Measurements from ENCODE around the gene SYT15. TPM values are rescaled to one million over a fixed set of nuclear protein-coding genes. Genes with fewer than 3 reads are reported as not detected.

Gene SYT15
- total and polyA plus RNA-seq, 2 donors (not counting 3 experiments of a cell fraction or from before 2014, with no cell fraction given) = 0.50 to 0.75 TPM

GRCh38 chr10:46536781-46537180 is 42.1 kb upstream of the SYT15 start:
- Histone ChIP-seq H2AFZ (ENCODE audit: low read depth, low read length) (no peak overlapping the region), H3K4me2 (ENCODE audit: insufficient read depth, low read length) (no peak overlapping the region), H3K9me1 (replicated peaks; ENCODE audit: control insufficient read depth, extremely low read depth, insufficient read depth, low read length) (no peaks in the 10 kb centered on the region), H3K79me2 (ENCODE audit: control insufficient read depth, insufficient read depth, low read length) (no peaks in the 10 kb centered on the region), H3K9me3 (replicated peaks; ENCODE audit: control insufficient read depth, insufficient read depth, low read length) (no peaks in the 10 kb centered on the region), H3K4me3 (replicated peaks in 1 of 3; ENCODE audit: insufficient read depth in 1 of 3, low read depth in 1 of 3, low read length in 3 of 3) (no peak overlapping the region), H4K20me1 (replicated peaks; ENCODE audit: control insufficient read depth, extremely low read depth, insufficient read depth, low read length) (no peaks in the 10 kb centered on the region), H3K27me3 (ENCODE audit: control insufficient read depth in 2 of 2, insufficient read depth in 2 of 2, low read length in 2 of 2) (peaks cover 3 to 6% of the 10 kb centered on the region in 2 experiments), H3K27ac (ENCODE audit: insufficient read depth, low read depth, low read length) (no peak overlapping the region), H3K9ac (replicated peaks; ENCODE audit: extremely low read depth, insufficient read depth, low read length) (no peak overlapping the region), H3K36me3 (ENCODE audit: control insufficient read depth in 2 of 2, extremely low read depth in 1 of 2, insufficient read depth in 2 of 2, low read length in 2 of 2) (no peaks in the 10 kb centered on the region), H3K4me1 (ENCODE audit: control insufficient read depth, extremely low read depth, insufficient read depth, low read length) (no peaks in the 10 kb centered on the region)
- POLR2A ChIA-PET = no interaction called here
- intact Hi-C loops (cut with micrococcal nuclease) (no loop called here), dilution Hi-C loops (cut with MboI; ENCODE audit: extremely low pct_ligation_motif_present, low sequenced_read_pairs) (no loop called here)
- no peak for FAIRE-seq
- CTCF ChIA-PET = interaction anchor here (1.4 kb wide), 1 partner anchor 9 kb away, joined by 4 read pairs; no protein-coding TSS in a partner anchor
- TF ChIP-seq POLR2AphosphoS5 (IDR thresholded peaks at IDR 0.05; ENCODE audit: insufficient read depth, low read depth, low read length) (no peak), CTCF (IDR thresholded peaks at IDR 0.05; ENCODE audit: extremely low read depth in 1 of 2, insufficient read depth in 1 of 2, low read depth in 1 of 2, low read length in 2 of 2) (no peak)
- DNase-seq (ENCODE audit: low read depth, low spot score) = no peak
- BruUV-seq (replicated peaks) = no TSS peak

- dilution Hi-C loops (cut with MboI; ENCODE audit: extremely low pct_ligation_motif_present, low sequenced_read_pairs) = no loop called here
- BruUV-seq (replicated peaks) = no TSS peak
- H3K9ac ChIP-seq (replicated peaks; ENCODE audit: extremely low read depth, insufficient read depth, low read length) = no peak overlapping the region
- H2AFZ ChIP-seq (ENCODE audit: low read depth, low read length) = no peak overlapping the region
- H3K4me2 ChIP-seq (ENCODE audit: insufficient read depth, low read length) = no peak overlapping the region
- intact Hi-C loops (cut with micrococcal nuclease) = no loop called here
- no peaks in the 10 kb centered on the region for H3K79me2 ChIP-seq (ENCODE audit: control insufficient read depth, insufficient read depth, low read length)
- H3K27me3 ChIP-seq (ENCODE audit: control insufficient read depth in 2 of 2, insufficient read depth in 2 of 2, low read length in 2 of 2) = peaks cover 0 to 6% of the 10 kb centered on the region in 2 experiments
- no peaks in the 10 kb centered on the region for H3K36me3 ChIP-seq (ENCODE audit: control insufficient read depth in 2 of 2, extremely low read depth in 1 of 2, insufficient read depth in 2 of 2, low read length in 2 of 2)
- no peak overlapping the region for H3K4me3 ChIP-seq (replicated peaks in 1 of 3; ENCODE audit: insufficient read depth in 1 of 3, low read depth in 1 of 3, low read length in 3 of 3)
- no peaks in the 10 kb centered on the region for H3K4me1 ChIP-seq (ENCODE audit: control insufficient read depth, extremely low read depth, insufficient read depth, low read length)
- DNase-seq (ENCODE audit: low read depth, low spot score) = no peak
- TF ChIP-seq MAX (IDR thresholded peaks at IDR 0.05; ENCODE audit: insufficient read depth, insufficient read length) (no peak), FOS (IDR thresholded peaks at IDR 0.05; ENCODE audit: borderline replicate concordance, insufficient read depth, low read length) (no peak), GATA2 (IDR thresholded peaks at IDR 0.05; ENCODE audit: insufficient read depth, insufficient read length, low read depth, low read length) (no peak), EZH2 (IDR thresholded peaks at IDR 0.05; ENCODE audit: borderline replicate concordance, low read depth, low read length, severe bottlenecking) (no peak), JUN (IDR thresholded peaks at IDR 0.05; ENCODE audit: borderline replicate concordance, insufficient read depth, insufficient read length, low read depth) (no peak)
- H3K9me1 ChIP-seq (replicated peaks; ENCODE audit: control insufficient read depth, extremely low read depth, insufficient read depth, low read length) = no peaks in the 10 kb centered on the region
- no peak for FAIRE-seq
- no peaks in the 10 kb centered on the region for H3K9me3 ChIP-seq (replicated peaks; ENCODE audit: control insufficient read depth, insufficient read depth, low read length)
- H4K20me1 ChIP-seq (replicated peaks; ENCODE audit: control insufficient read depth, extremely low read depth, insufficient read depth, low read length) = no peaks in the 10 kb centered on the region
- ChIA-PET CTCF (interaction anchor here (1.4 kb wide), 1 partner anchor 9 kb away, joined by 4 read pairs; no protein-coding TSS in a partner anchor), POLR2A (no interaction called here)
- H3K27ac ChIP-seq (ENCODE audit: insufficient read depth, low read depth, low read length) = no peak overlapping the region
These were observed 41.6 kb upstream of the SYT15 start for GRCh38 chr10:46537309-46537708.
